Left ventricle myocardium inferior (tissue), 1 donor: ENCODE results near the gene IRAK1. TPM values are rescaled to one million over a fixed set of nuclear protein-coding genes. Genes with fewer than 3 reads are reported as not detected.

ENCODE experiments used
- DNase-seq: peaks from one replicate; pipeline ENCODE4 v3.0.0-alpha.2; 2020
- H3K27ac ChIP-seq: fragments of 200-600 bp; replicated peaks from 2 replicates; pipeline ENCODE4 v1.8.0; 2021
- H3K27me3 ChIP-seq: fragments of 200-600 bp; 2 replicates; pipeline ENCODE4 v1.8.0; 2021; ENCODE audit warnings: low read depth
- H3K36me3 ChIP-seq: fragments of 200-600 bp; 2 replicates; pipeline ENCODE4 v1.8.0; 2021
- H3K4me1 ChIP-seq: fragments of 200-600 bp; 2 replicates; pipeline ENCODE4 v1.8.0; 2021
- H3K4me3 ChIP-seq: fragments of 200-600 bp; 2 replicates; pipeline ENCODE4 v1.8.0; 2021; ENCODE audit warnings: mild to moderate bottlenecking, moderate library complexity
- H3K9me3 ChIP-seq: fragments of 200-600 bp; replicated peaks from 2 replicates; pipeline ENCODE4 v1.8.0; 2021
- intact Hi-C: fragments of 100-400 bp; cut with micrococcal nuclease; formaldehyde crosslinking; loops from one replicate; pipeline ENCODE4 v1.11.0; 2022
- total RNA-seq: library from RNA; stranded (reverse); fragmentation: NEBNext Ultra II Directional; extraction: Animal tissue kit (Norgen Biotek cat#: 25700); gene quantifications from one replicate; pipeline ENCODE4 v1.2.1, GENCODE V29; 2021
- TF ChIP-seq, protein P1 (sequence below): fragments of 200-600 bp; IDR thresholded peaks from 2 replicates; pipeline ENCODE4 v1.8.0; 2021; ENCODE audit warnings: antibody characterized with exemption, mild to moderate bottlenecking, borderline replicate concordance
- donor health status: DM: no; HTN: yes; CAD: no; lungs with severe emphysema.

The IRAK1 gene
- total RNA-seq, 1 donor from 2014 or later: 40.6 TPM

GRCh38 chrX:153968754-153969124, 51.0 kb downstream of the IRAK1 start:
- H3K9me3 ChIP-seq: no peaks in the 10 kb centered on the region
- H3K4me3 ChIP-seq: peak overlapping the region; percentile 83
- peak overlapping the region; percentile 76 for H3K27ac ChIP-seq
- no peak for DNase-seq
- intact Hi-C loops: no loop called here
- TF ChIP-seq, protein P1, sequence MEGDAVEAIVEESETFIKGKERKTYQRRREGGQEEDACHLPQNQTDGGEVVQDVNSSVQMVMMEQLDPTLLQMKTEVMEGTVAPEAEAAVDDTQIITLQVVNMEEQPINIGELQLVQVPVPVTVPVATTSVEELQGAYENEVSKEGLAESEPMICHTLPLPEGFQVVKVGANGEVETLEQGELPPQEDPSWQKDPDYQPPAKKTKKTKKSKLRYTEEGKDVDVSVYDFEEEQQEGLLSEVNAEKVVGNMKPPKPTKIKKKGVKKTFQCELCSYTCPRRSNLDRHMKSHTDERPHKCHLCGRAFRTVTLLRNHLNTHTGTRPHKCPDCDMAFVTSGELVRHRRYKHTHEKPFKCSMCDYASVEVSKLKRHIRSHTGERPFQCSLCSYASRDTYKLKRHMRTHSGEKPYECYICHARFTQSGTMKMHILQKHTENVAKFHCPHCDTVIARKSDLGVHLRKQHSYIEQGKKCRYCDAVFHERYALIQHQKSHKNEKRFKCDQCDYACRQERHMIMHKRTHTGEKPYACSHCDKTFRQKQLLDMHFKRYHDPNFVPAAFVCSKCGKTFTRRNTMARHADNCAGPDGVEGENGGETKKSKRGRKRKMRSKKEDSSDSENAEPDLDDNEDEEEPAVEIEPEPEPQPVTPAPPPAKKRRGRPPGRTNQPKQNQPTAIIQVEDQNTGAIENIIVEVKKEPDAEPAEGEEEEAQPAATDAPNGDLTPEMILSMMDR: no peak
- peaks cover 1% of the 10 kb centered on the region for H3K36me3 ChIP-seq
- H3K27me3 ChIP-seq: no peaks in the 10 kb centered on the region
- H3K4me1 ChIP-seq: peaks cover 61% of the 10 kb centered on the region

DNA sequence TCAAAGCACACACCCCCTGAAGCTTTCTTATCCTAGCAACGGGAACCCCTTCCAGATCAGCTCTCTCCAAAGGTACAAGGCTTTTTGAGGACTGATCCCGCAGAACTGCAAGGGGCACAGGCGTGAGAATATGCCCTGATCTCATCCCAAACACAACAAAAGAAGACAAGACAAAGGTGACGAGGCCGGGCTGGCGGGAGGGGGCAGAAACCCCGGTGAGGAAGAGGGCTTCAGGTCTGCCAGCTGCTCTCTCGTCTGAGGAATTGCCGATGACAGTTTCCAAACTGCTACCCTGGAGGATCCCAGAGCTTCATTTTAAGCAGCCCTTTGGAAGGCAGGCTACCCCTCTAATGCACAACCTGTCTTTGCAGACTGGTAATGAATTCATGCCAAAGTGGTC, 51.4 kb downstream of the IRAK1 start:
- TF ChIP-seq, protein P1: no peak
- peaks cover 56% of the 10 kb centered on the region for H3K4me1 ChIP-seq
- DNase-seq: no peak
- H3K9me3 ChIP-seq: no peaks in the 10 kb centered on the region
- peak overlapping the region; percentile 76 for H3K27ac ChIP-seq
- H3K27me3 ChIP-seq: no peaks in the 10 kb centered on the region
- peak overlapping the region; percentile 83 for H3K4me3 ChIP-seq
- peaks cover 5% of the 10 kb centered on the region for H3K36me3 ChIP-seq
- intact Hi-C loops: no loop called here

GRCh38 chrX:153967536-153968224, 52.0 kb downstream of the IRAK1 start:
- Histone ChIP-seq H3K36me3 (peaks cover 5% of the 10 kb centered on the region), H3K4me3 (peak overlapping the region; percentile 83), H3K9me3 (no peaks in the 10 kb centered on the region), H3K27ac (peak overlapping the region; percentile 76), H3K4me1 (peaks cover 56% of the 10 kb centered on the region), H3K27me3 (no peaks in the 10 kb centered on the region)
- TF ChIP-seq, protein P1: no peak
- intact Hi-C loops: no loop called here
- no peak for DNase-seq

DNA sequence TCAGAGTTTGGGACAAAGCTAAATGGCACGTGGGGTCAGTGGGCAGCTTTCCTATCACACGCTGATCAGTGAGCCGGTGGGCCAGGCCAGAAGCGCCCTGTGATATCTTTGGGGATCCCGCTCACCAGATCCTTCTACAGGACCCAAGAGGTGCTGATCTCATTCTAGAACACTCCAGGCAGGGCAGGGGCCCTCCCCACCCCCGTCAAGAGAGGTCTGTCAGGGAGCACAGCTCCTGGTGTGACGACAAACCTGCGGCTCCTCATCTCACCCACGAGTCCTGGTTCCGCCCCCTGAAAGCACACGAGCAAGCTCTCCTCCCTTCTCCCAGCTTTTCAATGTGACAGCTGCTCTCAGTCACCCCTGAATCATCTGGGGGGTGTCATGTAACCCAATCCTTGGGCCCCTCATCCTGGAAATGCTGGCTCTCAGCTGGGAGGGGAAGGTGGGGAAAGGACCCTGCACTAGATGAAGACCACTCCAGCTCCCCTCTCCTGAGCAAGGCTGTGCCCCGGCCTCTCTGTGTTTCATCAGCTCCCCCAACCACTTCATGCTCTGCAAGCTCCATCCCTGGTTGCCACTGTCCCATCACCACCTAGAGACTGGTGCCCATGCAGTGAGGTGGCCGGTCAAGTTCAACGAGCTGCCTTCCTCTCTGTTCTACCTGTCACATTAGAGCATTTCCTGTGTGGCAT, 52.7 kb downstream of the IRAK1 start:
- Histone ChIP-seq H3K4me1 (peaks cover 56% of the 10 kb centered on the region), H3K4me3 (peak overlapping the region; percentile 11), H3K9me3 (no peaks in the 10 kb centered on the region), H3K36me3 (peaks cover 10% of the 10 kb centered on the region), H3K27me3 (no peaks in the 10 kb centered on the region), H3K27ac (peak overlapping the region; percentile 76)
- DNase-seq: no peak
- intact Hi-C loops: no loop called here
- TF ChIP-seq, protein P1: no peak

DNA sequence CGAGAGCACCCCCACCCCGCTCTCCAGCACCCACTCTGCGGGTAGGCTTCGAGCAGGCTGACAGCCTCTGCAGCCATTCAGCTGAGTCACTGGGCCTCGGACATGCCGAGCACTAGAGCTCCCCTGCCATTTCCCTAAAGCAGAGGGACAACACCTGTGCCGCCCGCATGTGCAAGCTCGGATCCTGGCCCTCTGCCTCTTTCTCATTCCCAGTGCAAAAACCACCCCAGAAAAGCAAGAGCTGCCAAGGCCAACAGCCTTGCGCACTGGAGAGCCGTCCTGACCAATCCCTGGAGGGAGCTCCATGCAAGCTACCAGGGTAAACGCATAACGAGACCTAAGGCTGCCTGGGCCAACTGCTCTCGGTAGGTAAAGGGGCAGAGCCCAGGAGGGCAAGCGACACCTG, 53.4 kb downstream of the IRAK1 start:
- intact Hi-C loops: no loop called here
- DNase-seq: no peak

More for the DNA sequence above, 53.4 kb downstream of the IRAK1 start:
- TF ChIP-seq, protein P1: no peak
- Histone ChIP-seq H3K36me3 (peaks cover 17% of the 10 kb centered on the region), H3K4me1 (peaks cover 56% of the 10 kb centered on the region), H3K27me3 (no peaks in the 10 kb centered on the region), H3K4me3 (peak overlapping the region; percentile 11), H3K9me3 (no peaks in the 10 kb centered on the region), H3K27ac (peak overlapping the region; percentile 76)
